Neural progenitor cell (in vitro differentiated cells): ENCODE data around the gene PROZ.

Source experiments
- CTCF ChIP-seq: fragments of 200-600 bp; sonication (generic); IDR thresholded peaks from 2 replicates; pipeline ENCODE4 v1.5.1; 2017; ENCODE audit warnings: antibody characterized with exemption, mild to moderate bottlenecking
- EZH2 ChIP-seq: fragments of 200-600 bp; sonication (generic); IDR thresholded peaks from 2 replicates; pipeline ENCODE4 v1.6.1; 2017; ENCODE audit warnings: antibody characterized with exemption, mild to moderate bottlenecking, moderate library complexity
- EZH2phosphoT487 ChIP-seq: fragments of 200-600 bp; sonication (generic); IDR thresholded peaks from 2 replicates; pipeline ENCODE4 v1.6.1; 2017; ENCODE audit warnings: antibody characterized with exemption

- TF ChIP-seq CTCF, result no peak
- no peak for TF ChIP-seq EZH2
- TF ChIP-seq EZH2phosphoT487, result no peak
Observed at GRCh38 chr13:113117911-113118260, 40.6 kb upstream of the PROZ start.
